DND-41 (cell line): ENCODE measurements around the gene ITPR2.

Source experiments
- EZH2 ChIP-seq: IDR thresholded peaks from 3 replicates; pipeline ENCODE4 v1.6.1; 2012; ENCODE audit warnings: borderline replicate concordance, low read depth, mild to moderate bottlenecking, moderate library complexity, low read length, inconsistent platforms; ENCODE audit not compliant: severe bottlenecking
- TF ChIP-seq, protein P1 (sequence below): IDR thresholded peaks from 2 replicates; pipeline ENCODE4 v1.5.1; 2012; ENCODE audit warnings: borderline replicate concordance, low read length, moderate library complexity, mild to moderate bottlenecking; ENCODE audit not compliant: poor library complexity, severe bottlenecking; ENCODE audit errors: extremely low read depth

DNA sequence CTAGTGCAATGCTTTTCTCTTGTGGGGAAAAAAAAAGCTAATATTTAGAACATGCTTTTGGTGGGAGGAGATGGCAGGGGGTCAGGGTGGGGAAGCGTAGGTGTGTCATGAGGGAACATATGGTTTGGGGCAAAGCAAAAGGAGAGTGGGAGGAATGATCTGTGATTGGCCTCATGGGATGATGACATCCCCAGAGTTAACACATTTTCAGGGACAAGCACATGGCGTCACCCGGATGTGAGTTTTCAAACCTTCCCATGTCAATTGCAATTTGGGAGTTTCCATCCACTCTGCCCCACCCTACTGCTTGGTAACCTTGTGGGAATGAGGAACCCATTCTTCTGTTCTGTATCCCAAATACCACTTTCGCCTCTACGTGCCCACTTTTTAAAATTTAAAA lies 473.4 kb downstream of the ITPR2 start:
- no peak for TF ChIP-seq EZH2
- TF ChIP-seq, protein P1, sequence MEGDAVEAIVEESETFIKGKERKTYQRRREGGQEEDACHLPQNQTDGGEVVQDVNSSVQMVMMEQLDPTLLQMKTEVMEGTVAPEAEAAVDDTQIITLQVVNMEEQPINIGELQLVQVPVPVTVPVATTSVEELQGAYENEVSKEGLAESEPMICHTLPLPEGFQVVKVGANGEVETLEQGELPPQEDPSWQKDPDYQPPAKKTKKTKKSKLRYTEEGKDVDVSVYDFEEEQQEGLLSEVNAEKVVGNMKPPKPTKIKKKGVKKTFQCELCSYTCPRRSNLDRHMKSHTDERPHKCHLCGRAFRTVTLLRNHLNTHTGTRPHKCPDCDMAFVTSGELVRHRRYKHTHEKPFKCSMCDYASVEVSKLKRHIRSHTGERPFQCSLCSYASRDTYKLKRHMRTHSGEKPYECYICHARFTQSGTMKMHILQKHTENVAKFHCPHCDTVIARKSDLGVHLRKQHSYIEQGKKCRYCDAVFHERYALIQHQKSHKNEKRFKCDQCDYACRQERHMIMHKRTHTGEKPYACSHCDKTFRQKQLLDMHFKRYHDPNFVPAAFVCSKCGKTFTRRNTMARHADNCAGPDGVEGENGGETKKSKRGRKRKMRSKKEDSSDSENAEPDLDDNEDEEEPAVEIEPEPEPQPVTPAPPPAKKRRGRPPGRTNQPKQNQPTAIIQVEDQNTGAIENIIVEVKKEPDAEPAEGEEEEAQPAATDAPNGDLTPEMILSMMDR, result no peak
